GM04503 (cell line): ENCODE measurements around the gene HEXIM1.
A peak's percentile ranks its signal among the peaks of the same experiment; 100 is the strongest.

Experiments
- DNase-seq: peaks from one replicate; pipeline ENCODE4 v3.0.0-alpha.2; 2012; ENCODE audit warnings: low read depth

Gene HEXIM1

DNA sequence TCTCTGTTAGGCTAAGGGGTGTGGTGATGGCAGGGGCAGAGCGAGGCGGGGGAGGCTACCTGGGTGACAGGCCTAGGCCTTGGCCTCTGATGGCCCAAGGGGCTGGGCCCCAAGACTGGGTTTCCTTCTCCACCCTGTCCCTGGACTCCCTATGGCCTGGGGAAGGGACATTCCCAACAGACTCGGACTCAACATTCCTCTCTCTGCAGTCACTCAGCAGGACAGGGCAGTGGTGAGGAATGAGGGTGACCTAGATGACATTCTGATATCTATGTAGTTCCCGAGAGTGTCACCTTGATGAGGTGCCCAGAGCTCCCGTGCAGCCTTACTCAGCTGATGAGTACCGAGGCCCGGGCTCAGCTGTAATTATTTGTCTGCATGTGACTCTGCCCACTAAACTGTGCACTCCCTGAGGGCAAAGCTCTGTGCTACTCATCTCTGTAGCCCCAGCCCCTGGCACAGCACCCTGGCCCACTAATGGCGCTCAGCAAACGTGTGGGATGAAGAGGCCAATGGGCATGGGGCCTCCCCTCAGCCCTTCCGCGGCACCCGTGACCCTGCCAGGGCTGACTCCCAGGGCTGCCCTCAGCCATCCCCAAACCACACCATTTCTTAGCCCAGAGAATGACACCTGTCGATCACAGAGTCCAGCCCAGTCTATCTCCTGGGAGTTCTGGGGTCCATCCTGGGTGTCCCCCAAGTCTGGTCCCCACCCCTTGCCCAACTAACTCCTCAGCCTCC, 18.2 kb upstream of the HEXIM1 start:
- no peak for DNase-seq

DNA sequence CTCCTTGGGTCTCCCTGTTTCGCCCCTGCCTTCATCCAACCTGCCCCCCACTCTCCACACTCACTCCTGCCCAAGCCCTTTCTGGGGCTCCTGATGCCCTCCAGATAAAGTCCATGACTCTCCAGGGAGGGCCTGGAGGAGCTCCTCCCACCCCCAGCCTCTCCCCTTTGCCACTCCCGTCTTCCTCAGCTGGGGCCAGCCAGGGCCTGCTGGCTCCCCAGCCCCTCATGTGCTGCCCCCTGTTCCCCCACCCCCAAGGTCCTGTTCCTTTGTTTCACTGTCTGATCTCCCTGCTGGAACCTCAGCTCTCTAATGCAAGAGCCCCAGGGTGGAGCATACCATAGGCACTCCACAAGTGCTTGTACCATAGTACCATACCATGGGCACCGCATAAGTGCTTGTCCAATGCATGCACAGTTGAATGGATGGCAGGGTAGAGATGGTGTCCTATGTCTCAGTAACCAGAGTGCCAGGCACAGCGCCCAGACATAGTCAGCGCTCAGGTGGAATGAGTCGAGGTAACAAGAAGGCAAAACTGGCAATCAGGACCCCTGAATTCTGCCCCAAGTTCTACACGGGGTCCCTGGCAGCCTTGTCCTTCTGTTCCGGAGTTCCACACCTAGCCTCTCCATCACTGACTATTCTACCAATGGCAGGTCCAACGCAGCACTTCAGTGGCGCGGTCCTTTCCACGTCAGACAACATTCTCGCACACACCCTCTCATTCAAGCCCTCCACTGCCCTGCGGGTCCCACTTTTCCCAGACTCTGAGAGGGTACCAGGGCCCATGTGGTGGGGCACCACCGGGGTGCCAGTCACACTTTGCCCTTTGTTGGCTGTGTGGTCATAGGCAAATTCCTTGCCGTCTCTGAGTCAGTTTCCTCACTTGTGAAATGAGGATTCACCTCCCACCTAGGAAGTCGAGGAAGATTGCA, 17.3 kb upstream of the HEXIM1 start:
- no peak for DNase-seq

- DNase-seq: no peak
Measured at GRCh38 chr17:45131616-45132319, 16.5 kb upstream of the HEXIM1 start.

DNA sequence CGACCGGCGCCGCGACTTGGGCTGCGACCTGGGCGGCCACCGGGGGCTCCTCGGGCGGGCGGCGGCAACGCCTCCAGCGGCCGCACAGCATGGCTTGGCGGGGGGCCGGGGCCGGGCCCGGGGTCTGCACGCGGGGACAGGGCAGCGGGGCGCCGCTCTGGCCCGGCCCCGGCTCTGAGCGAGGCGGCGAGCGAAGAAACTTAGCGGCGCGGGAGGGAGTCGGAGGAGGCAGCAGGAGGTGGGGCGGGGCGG, 16.0 kb upstream of the HEXIM1 start, which contains the start of gene PLCD3:
Gene PLCD3 (minus strand): TSS at position 196 of the 252 bp plus-strand sequence. CDS start 105 bp downstream, at position 91.
- DNase-seq: no peak

- no peak for DNase-seq
Measured at GRCh38 chr17:45132572-45133463, 15.5 kb upstream of the HEXIM1 start.

- DNase-seq: peak; percentile 83
Measured at GRCh38 chr17:45135192-45135977, 12.9 kb upstream of the HEXIM1 start, which contains the start of gene ACBD4. Gene ACBD4, plus strand, starts transcription at chr17:45135687. Its CDS starts 458 bp downstream, at chr17:45136145.

GRCh38 chr17:45135978-45136791, 12.1 kb upstream of the HEXIM1 start:
- DNase-seq: no peak

GRCh38 chr17:45136846-45137560, 11.3 kb upstream of the HEXIM1 start:
- DNase-seq: no peak

DNA sequence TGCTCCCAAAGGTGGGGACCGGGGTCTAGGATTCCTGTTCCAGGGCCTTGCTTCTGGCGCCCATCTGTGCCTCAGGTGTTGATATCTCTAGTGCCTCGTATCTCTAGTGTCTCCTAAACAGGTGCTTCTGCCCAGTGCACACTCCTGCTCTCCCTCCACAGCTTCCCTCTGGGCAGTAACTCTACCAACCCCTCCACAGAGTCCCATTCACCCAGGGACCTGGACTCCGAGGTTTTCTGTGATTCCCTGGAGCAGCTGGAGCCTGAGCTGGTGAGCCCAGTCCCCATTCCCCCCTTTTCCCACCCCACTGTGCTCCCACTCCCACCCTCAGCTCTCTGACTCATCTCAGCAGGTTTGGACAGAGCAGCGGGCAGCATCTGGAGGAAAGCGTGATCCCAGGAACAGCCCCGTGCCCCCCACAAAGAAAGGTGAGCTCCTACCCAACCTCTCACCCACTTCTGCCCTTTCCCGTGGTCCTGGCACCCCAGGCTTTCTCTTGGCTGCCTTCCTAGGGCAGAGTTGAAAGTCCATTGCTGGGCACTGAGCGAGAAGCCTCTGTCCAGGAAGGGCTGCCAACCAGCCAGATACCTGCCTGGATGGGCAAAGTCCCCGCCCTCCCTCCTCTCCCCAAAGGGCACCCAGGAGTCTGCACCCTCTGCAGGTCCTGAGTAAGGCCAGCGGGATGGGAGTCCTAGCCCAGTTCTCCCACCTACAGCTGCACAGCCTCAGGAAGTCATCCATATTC, 10.5 kb upstream of the HEXIM1 start:
- no peak for DNase-seq

DNA sequence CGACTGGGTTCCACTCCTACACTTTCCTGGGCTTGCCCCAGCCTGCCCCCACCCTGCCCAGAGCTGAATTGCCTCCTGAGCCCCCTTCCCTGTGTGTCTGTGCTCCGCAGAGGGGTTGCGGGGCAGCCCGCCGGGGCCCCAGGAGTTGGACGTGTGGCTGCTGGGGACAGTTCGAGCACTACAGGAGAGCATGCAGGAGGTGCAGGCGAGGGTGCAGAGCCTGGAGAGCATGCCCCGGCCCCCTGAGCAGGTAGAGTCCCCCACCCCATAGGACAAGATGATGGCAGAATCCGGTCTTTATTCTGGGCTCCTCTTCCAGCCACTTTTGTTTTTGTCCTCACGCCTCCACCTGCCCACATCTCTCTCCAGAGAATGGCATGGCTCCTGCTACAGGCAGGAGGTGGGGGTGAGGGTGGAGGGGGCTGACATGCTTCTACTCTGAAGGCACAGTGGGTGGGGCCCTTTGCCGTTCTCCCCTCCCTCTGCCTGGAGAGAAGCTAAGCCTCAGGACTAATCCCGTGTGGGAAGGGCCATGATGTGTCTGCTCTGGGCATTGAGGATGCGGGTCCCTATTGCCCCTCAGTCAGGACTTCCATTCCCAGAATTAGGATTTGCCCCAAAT, 9.3 kb upstream of the HEXIM1 start:
- DNase-seq: no peak

DNA sequence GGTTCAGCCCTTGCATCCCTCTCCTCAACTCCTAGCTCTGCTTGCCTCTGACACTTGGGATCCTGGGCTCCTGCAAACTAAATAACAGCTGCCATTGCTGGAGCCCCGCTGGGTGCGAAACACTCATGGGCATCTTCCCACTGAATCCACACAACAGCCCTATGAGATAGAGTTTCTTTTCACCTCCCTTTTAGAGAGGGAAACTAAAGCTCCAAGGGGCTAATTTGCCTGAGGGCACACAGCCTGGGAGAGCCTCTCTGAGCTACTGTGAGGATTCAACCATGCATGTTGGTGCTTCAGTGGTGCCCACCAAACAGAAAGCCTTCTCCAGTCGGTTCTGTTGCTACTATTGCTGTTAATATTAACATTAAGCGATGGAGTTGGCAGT, 8.7 kb upstream of the HEXIM1 start:
- no peak for DNase-seq

DNA sequence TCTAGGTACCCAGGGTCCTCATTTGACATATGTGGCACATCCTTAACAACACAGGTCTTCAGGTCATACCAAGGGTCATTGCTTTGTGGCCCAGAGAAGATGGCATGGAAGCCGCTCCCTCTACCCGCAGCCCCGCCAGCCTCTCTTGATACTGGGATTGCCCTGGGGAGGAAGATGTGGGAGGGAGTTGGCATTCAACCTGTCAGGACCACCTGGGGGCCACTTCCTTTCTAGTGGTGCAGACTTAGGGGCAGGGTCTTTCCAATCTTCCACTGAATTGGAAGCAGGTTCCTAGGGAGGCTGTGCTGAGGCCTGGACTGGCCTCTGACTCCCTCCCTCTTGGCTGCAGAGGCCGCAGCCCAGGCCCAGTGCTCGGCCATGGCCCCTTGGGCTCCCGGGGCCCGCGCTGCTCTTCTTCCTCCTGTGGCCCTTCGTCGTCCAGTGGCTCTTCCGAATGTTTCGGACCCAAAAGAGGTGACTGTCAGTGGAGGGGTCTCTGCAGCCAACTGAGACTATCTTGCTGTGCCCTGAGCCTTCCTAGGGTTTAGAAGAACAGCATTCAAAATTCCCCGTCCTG, 5.1 kb upstream of the HEXIM1 start:
- no peak for DNase-seq

DNA sequence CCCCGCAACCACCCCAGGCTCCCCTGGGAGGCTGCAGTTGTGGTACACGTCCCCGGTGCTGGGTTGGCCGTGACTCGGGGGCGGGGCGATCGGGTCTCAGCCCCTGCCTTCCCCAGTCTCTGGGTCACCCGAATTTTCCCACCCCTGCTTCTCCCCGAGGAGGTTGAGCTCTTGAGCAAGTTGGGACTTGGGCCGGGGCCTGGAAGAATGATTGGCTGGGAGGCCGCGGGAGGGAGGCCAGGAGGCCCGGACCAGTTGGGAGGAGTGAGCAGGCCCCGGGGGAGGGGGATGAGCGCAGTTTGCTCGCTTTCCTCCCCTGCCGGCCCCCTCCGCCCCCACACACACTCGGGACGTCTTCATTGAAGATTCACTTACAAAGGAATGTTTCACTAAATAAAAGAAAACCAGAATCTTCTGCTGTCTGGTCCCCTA, 4.5 kb upstream of the HEXIM1 start:
- DNase-seq: no peak

DNA sequence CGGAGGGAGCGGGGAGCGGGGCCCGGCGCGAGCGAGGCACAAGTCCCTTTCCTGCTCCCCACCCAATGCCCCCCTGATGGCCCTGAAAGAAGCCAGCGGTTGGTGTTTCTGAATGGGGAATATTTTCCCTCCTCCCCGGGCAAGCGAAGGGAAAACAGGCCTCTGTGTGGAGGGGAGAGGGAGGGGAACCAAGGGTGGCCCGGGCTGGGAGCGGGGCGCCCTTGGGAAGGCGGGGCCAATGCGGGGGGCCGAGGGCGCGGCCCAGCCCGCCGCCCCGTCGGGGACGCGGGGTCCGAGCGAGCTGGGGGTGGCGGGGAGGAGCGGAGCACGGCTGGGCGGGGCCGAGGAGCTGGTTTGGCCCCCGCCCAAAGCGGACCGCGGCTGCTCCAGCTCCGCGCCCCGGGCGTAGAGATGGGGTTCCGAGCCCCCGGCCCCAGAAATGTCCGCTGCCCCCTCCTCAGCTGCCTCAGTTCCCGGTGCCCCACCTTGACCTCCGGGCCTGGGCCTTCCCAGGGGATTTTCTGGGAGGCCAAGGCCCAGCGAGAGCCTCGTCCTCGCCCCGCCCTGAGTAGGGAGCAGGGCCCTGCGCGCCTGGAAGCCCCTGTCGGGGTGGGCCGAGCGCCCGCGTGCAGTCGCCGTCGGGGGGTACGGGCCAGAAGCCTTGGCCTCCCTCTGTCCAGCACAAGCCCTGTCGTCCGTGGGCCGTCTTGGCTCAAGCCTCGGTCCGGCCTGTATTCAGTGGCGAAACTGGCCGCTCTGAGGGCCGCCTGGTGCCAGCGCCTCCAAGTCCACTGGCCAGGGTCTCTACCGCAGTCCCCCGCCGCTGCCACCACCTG, 3.9 kb upstream of the HEXIM1 start:
- no peak for DNase-seq

GRCh38 chr17:45145035-45145389, 3.3 kb upstream of the HEXIM1 start:
- DNase-seq: no peak

DNA sequence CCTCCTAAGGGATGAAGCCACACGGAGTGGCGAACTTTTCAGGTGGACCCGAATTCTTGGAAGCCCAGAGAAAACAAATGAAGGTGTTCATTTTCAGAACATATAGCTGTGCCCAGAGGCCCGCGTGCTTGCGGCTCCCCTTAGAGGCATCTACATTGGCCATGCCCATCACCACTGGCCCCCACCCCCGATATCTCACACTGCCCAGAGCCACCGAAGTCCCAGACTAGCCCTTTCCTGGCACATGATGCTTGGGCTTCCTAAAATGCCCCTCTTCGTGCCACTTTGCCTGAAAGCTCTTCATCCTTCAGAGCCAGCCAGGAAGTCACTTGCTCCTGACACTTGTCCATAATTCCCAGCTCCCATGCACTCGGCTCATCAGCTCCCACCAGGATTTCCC, 2.1 kb upstream of the HEXIM1 start:
- DNase-seq: no peak

DNA sequence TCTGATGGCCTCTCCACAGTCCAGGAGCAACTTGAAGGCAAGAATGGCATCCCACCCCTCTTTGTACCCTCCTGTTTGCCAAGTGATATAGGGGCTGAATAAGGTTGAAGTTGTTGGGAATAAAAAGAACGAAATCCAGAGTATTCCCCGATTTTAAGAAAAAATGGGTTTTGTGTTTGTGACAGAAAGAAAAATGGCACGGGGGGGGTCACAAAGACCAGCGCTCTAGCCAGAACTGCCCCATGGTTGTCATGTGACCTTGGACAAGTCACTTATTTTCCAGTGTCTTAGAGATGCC, 1.7 kb upstream of the HEXIM1 start:
- DNase-seq: no peak
